GM23248 (cell line): ENCODE results near the gene SERP2. TPM values are rescaled to one million over a fixed set of nuclear protein-coding genes. Genes with fewer than 3 reads are reported as not detected.

Experiments
- DNase-seq: peaks from one replicate; pipeline ENCODE4 v3.0.0-alpha.2; 2015
- H2AFZ ChIP-seq: fragments of 200-600 bp; sonication (generic); 2 replicates; pipeline ENCODE4 v1.6.1; 2016; ENCODE audit warnings: antibody characterized with exemption
- H3F3A ChIP-seq: fragments of 200-600 bp; sonication (generic); 2 replicates; pipeline ENCODE4 v1.6.1; 2016; ENCODE audit warnings: mild to moderate bottlenecking, antibody characterized with exemption, mixed run types; ENCODE audit not compliant: insufficient read depth
- H3K27ac ChIP-seq: fragments of 200-600 bp; sonication (generic); 2 replicates; pipeline ENCODE4 v1.5.1; 2016; ENCODE audit warnings: mild to moderate bottlenecking
- H3K27me3 ChIP-seq: fragments of 200-600 bp; sonication (generic); replicated peaks from 2 replicates; pipeline ENCODE4 v1.6.1; 2016; ENCODE audit warnings: mild to moderate bottlenecking; ENCODE audit not compliant: insufficient read depth
- H3K36me3 ChIP-seq: fragments of 200-600 bp; sonication (generic); 2 replicates; pipeline ENCODE4 v1.6.1; 2016; ENCODE audit warnings: low read depth, mild to moderate bottlenecking
- H3K4me1 ChIP-seq: fragments of 200-600 bp; sonication (generic); 2 replicates; pipeline ENCODE4 v1.6.1; 2016; ENCODE audit warnings: mild to moderate bottlenecking; ENCODE audit not compliant: insufficient read depth
- H3K4me2 ChIP-seq: fragments of 200-600 bp; sonication (generic); one replicate; pipeline ENCODE4 v1.6.1; 2016; ENCODE audit warnings: mild to moderate bottlenecking; ENCODE audit not compliant: unreplicated experiment
- H3K4me3 ChIP-seq: fragments of 200-600 bp; sonication (generic); 2 replicates; pipeline ENCODE4 v1.5.1; 2016; ENCODE audit warnings: mild to moderate bottlenecking
- H3K79me2 ChIP-seq: fragments of 200-600 bp; sonication (generic); 2 replicates; pipeline ENCODE4 v1.6.1; 2016; ENCODE audit warnings: mild to moderate bottlenecking; ENCODE audit not compliant: insufficient read depth
- H3K9ac ChIP-seq: fragments of 200-600 bp; sonication (generic); 2 replicates; pipeline ENCODE4 v1.6.1; 2016; ENCODE audit warnings: mild to moderate bottlenecking
- H3K9me2 ChIP-seq: fragments of 200-600 bp; sonication (generic); 2 replicates; pipeline ENCODE4 v1.6.1; 2016; ENCODE audit warnings: mixed run types, mild to moderate bottlenecking, moderate library complexity; ENCODE audit not compliant: insufficient read depth
- H3K9me3 ChIP-seq: fragments of 200-600 bp; sonication (generic); one replicate; pipeline ENCODE4 v1.6.1; 2017; ENCODE audit warnings: low read depth
- H4K20me1 ChIP-seq: fragments of 200-600 bp; sonication (generic); 2 replicates; pipeline ENCODE4 v1.6.0; 2016; ENCODE audit not compliant: insufficient read depth
- EZH2 ChIP-seq: fragments of 200-600 bp; sonication (generic); IDR thresholded peaks from 2 replicates; pipeline ENCODE4 v1.6.1; 2018; ENCODE audit warnings: antibody characterized with exemption, mild to moderate bottlenecking; ENCODE audit not compliant: insufficient read depth, poor library complexity, severe bottlenecking
- EZH2phosphoT487 ChIP-seq: fragments of 200-600 bp; sonication (generic); IDR thresholded peaks from 2 replicates; pipeline ENCODE4 v1.6.1; 2018; ENCODE audit warnings: antibody characterized with exemption, moderate library complexity, mild to moderate bottlenecking, low read depth; ENCODE audit not compliant: insufficient read depth
- WGBS, 2 experiments: methylation state at CpG; one replicate each; pipeline ENCODE4 v1.1.6; 2015 to 2017; ENCODE audit warnings: low lambda C conversion rate in 2 of 2, low coverage in 1 of 2; ENCODE audit errors: missing lambda C conversion rate in 2 of 2; 5-methylcytosine and 5-hydroxymethylcytosine counted together
- in situ Hi-C: fragments of 300-500 bp; cut with MboI; formaldehyde crosslinking; loops from 2 replicates; pipeline ENCODE4 v1.15.0; 2020
- polyA plus RNA-seq: library from polyadenylated mRNA; unstranded; fragments of >200 nt; fragmentation: Nextera tagmentation; extraction: Ambion mirVana; gene quantifications from 2 replicates; pipeline ENCODE4 v1.2.1, GENCODE V29; 2016
- total RNA-seq: library from RNA; depleted of rRNA; stranded (reverse); fragments of >200 nt; shearing (Covaris generic); gene quantifications from 2 replicates; pipeline ENCODE4 v1.2.3, GENCODE V29; 2014

Gene SERP2
- total and polyA plus RNA-seq, 2 experiments from 2014 or later, result 2.8 to 3.2 TPM

- no peak overlapping the region for H3K9ac ChIP-seq
- no peaks in the 10 kb centered on the region; the same call in none of the 2 replicates for H3F3A ChIP-seq
- no peaks in the 10 kb centered on the region; the same call in 1 of the 2 replicates for H3K27me3 ChIP-seq
- no peaks in the 10 kb centered on the region for H3K9me2 ChIP-seq
- no peaks in the 10 kb centered on the region for H4K20me1 ChIP-seq
- no peak overlapping the region for H3K4me3 ChIP-seq
- no peak overlapping the region for H2AFZ ChIP-seq
- in situ Hi-C loops, result no loop called here
- WGBS, 2 experiments, result 92 to 94% methylated on average over 3 of the region's 3 CpGs
- no peak overlapping the region for H3K27ac ChIP-seq
- no peak overlapping the region for H3K4me2 ChIP-seq
- no peaks in the 10 kb centered on the region for H3K79me2 ChIP-seq
- H3K4me1 ChIP-seq, result peaks cover 5% of the 10 kb centered on the region; the same call in 1 of the 2 replicates
- H3K9me3 ChIP-seq, result no peaks in the 10 kb centered on the region
- no peak for DNase-seq
- no peak for TF ChIP-seq EZH2
- no peak for TF ChIP-seq EZH2phosphoT487
- H3K36me3 ChIP-seq, result no peaks in the 10 kb centered on the region
These were observed 2.2 kb upstream of the SERP2 start for GRCh38 chr13:44371421-44371820.

GRCh38 chr13:44373247-44373600 lies 400 bp upstream of the SERP2 start:
- H3K4me2 ChIP-seq, result no peak overlapping the region
- in situ Hi-C loops, result no loop called here
- TF ChIP-seq EZH2 (no peak), EZH2phosphoT487 (no peak)

DNA sequence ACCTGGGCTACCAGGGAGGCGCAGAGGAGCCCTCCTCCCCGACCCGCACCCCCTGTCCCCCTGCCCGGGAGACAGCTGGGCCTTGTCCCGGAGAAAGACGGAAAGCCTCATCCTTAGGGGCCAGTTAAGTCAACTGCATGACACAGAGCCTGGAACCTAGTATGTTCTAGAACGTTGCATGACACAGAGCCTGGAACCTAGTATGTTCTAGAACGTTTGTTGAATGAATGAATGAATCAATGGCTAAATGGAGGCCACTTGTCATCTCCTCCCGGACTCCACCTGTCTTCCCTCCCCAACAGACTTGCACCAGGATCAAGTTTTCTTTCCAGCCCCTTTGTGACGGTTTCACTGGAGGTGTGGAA lies 706 bp downstream of the SERP2 start:
- no peaks in the 10 kb centered on the region for H3K9me2 ChIP-seq
- no peaks in the 10 kb centered on the region for H3K9me3 ChIP-seq
- no peaks in the 10 kb centered on the region for H3K27me3 ChIP-seq
- no peak for DNase-seq
- no peak overlapping the region for H3K27ac ChIP-seq
- H3K9ac ChIP-seq, result no peak overlapping the region
- no peaks in the 10 kb centered on the region for H3K79me2 ChIP-seq
- 55 to 60% methylated on average over 9 to 10 of the region's 10 CpGs for WGBS, 2 experiments
- no peaks in the 10 kb centered on the region for H3K36me3 ChIP-seq
- H3K4me2 ChIP-seq, result peak overlapping the region; percentile 9
- in situ Hi-C loops, result no loop called here
- TF ChIP-seq EZH2 (no peak), EZH2phosphoT487 (no peak)
- H3F3A ChIP-seq, result no peaks in the 10 kb centered on the region; the same call in 1 of the 2 replicates
- H3K4me3 ChIP-seq, result peak overlapping the region; percentile 22; the same call in 1 of the 2 replicates
- no peak overlapping the region for H2AFZ ChIP-seq
- H3K4me1 ChIP-seq, result no peaks in the 10 kb centered on the region
- H4K20me1 ChIP-seq, result no peaks in the 10 kb centered on the region

More at GRCh38 chr13:44373247-44373600, 400 bp upstream of the SERP2 start:
- H2AFZ ChIP-seq, result peak overlapping the region; percentile 92
- no peaks in the 10 kb centered on the region for H3K27me3 ChIP-seq
- no peaks in the 10 kb centered on the region for H3K36me3 ChIP-seq
- H3K79me2 ChIP-seq, result no peaks in the 10 kb centered on the region
- peak overlapping the region; percentile 62 for H3K9ac ChIP-seq
- H3K4me3 ChIP-seq, result peak overlapping the region; percentile 76
- H3F3A ChIP-seq, result no peaks in the 10 kb centered on the region; the same call in 1 of the 2 replicates
- H3K9me3 ChIP-seq, result no peaks in the 10 kb centered on the region
- 56 to 60% methylated on average over 18 to 25 of the region's 29 CpGs for WGBS, 2 experiments
- no peaks in the 10 kb centered on the region for H3K4me1 ChIP-seq
- DNase-seq, result no peak
- H4K20me1 ChIP-seq, result no peaks in the 10 kb centered on the region
- no peak overlapping the region for H3K27ac ChIP-seq
- no peaks in the 10 kb centered on the region for H3K9me2 ChIP-seq

- Histone ChIP-seq H3K79me2 (no peaks in the 10 kb centered on the region), H3K9me2 (no peaks in the 10 kb centered on the region), H3F3A (peaks cover 24% of the 10 kb centered on the region), H3K9ac (no peak overlapping the region), H2AFZ (no peak overlapping the region), H3K27ac (no peak overlapping the region), H3K4me1 (peaks cover 16% of the 10 kb centered on the region), H3K9me3 (no peaks in the 10 kb centered on the region), H3K4me2 (no peak overlapping the region), H3K27me3 (no peaks in the 10 kb centered on the region), H3K4me3 (no peak overlapping the region), H4K20me1 (no peaks in the 10 kb centered on the region), H3K36me3 (no peaks in the 10 kb centered on the region)
- in situ Hi-C loops, result no loop called here
- TF ChIP-seq EZH2phosphoT487 (no peak), EZH2 (no peak)
- no peak for DNase-seq
- 85 to 90% methylated on average over 3 of the region's 3 CpGs for WGBS, 2 experiments
These were observed 4.7 kb downstream of the SERP2 start for GRCh38 chr13:44378277-44378676.

DNA sequence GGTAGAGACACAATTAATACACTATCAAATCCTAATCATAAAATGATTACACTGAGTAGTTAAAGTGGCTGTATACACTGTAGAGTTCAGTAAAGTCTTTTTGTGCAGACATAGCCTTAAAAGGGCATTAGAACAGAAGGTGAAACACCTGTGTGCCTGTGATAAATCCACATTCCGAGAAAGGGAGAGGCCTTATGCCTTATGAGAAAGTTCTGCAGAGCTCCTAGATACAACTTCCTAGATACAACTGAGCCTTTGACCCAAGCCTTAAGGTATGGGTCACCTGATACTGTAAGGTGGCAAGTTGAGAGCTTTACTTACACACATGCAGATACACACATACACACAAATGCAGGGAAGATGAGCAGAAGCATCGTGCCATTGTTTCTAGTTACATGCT lies 6.3 kb downstream of the SERP2 start:
- H3K4me3 ChIP-seq, result no peak overlapping the region
- no peaks in the 10 kb centered on the region for H3K9me2 ChIP-seq
- no peak overlapping the region for H3K9ac ChIP-seq
- H3K27ac ChIP-seq, result peak overlapping the region; percentile 45; the same call in 1 of the 2 replicates
- peaks cover 24% of the 10 kb centered on the region for H3F3A ChIP-seq
- H4K20me1 ChIP-seq, result no peaks in the 10 kb centered on the region
- no peak for TF ChIP-seq EZH2phosphoT487
- no peak for TF ChIP-seq EZH2
- no peaks in the 10 kb centered on the region for H3K79me2 ChIP-seq
- H3K27me3 ChIP-seq, result no peaks in the 10 kb centered on the region
- no peak overlapping the region for H2AFZ ChIP-seq
- peak overlapping the region; percentile 37 for H3K4me2 ChIP-seq
- peaks cover 16% of the 10 kb centered on the region for H3K4me1 ChIP-seq
- in situ Hi-C loops, result no loop called here
- 100% methylated on average over 2 of the region's 2 CpGs for WGBS, 2 experiments
- no peaks in the 10 kb centered on the region for H3K36me3 ChIP-seq
- DNase-seq, result no peak
- H3K9me3 ChIP-seq, result no peaks in the 10 kb centered on the region
